CD4-positive, alpha-beta T cell treated with Interleukin-12 subunit alpha and Interleukin-12 subunit beta, for 1 hour (primary cell): Measurements from ENCODE around the gene ATP10D.

Source experiments
- DNase-seq: peaks from one replicate; pipeline ENCODE4 v3.0.0-alpha.2; 2020

The ATP10D gene

DNA sequence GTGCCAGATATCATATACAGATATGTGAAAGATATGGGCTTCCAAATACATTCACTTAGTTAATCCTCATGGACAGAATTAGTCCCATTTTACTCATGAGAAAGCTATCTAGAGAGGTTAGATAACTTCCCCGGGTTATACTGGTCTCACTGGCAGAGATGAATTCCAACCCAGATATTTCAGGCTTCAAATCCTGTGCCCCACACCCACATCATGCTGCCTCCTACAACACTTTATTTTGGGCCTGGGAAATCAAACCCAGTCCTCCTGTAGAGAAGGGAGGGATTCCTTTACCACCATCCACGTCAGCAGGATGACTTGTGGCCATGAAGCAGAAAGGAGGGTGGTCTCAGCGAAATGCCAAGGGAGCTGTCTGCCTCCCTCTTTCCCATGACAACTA lies 113.8 kb downstream of the ATP10D start:
- DNase-seq: no peak

- DNase-seq: no peak
These were observed 121.4 kb downstream of the ATP10D start for GRCh38 chr4:47606482-47606881.

DNA sequence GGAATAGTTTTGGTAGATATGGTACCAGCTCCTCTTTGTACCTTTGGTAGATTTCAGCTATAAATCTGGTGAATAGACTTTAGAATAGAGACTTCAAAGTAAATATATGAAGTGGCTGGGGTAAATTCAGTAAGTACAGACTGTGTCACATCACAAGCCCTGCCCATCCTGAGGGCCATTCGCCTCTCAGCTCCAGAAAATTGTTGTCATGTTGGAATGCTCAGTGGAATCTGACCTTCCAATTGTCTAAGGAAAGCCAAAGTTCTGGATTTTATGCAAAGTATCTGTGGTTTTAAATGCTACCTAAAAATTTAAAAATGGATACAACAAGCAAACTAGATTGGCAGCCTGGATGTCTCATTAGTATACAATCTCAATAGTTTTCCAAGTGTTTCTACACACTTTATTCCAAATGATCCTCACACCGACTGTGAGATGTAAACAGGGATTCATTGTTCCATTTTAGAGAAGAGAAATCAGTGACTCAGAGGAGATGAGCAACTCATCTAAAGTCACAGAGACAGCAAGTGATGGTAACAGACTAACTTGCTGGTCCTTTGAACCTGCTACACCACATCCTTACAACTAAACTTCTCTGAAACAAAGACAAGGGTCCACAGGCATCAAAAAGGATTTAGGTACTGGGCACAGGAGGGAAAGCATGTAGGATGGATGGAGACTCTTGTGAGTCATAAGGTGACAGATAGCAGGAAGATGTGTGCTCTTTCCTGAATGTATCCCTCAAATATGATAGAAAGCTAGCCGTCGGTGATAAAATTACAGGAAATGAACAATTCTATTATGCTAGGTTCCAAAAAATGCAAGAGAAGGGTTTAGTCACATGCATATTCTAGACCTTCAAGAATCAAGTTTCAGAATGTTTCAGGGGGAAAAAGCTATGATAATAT lies 127.3 kb downstream of the ATP10D start:
- no peak for DNase-seq

- DNase-seq: no peak
These were observed 130.3 kb downstream of the ATP10D start for GRCh38 chr4:47615385-47615784.

GRCh38 chr4:47617607-47618006 lies 132.5 kb downstream of the ATP10D start:
- DNase-seq: no peak

DNA sequence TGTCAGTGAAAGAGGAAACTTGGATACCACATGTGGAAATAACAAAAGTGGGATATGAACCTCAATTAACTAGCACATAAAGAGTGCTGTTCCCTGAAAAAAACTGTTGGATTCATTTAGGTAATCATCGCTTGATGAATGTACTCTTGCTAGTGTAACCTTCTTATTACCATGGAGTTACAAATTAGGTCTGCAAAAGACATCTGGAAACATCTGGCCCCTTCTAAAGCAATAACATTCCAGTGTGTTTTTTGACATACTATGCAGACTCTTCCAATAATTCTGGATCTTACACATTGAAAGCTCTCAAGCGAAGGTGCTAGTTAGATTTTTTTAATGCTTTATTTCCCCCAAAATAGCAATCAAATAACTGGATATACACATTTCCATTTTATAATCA lies 134.6 kb downstream of the ATP10D start:
- no peak for DNase-seq

GRCh38 chr4:47621181-47621580 lies 136.1 kb downstream of the ATP10D start:
- DNase-seq: no peak

DNA sequence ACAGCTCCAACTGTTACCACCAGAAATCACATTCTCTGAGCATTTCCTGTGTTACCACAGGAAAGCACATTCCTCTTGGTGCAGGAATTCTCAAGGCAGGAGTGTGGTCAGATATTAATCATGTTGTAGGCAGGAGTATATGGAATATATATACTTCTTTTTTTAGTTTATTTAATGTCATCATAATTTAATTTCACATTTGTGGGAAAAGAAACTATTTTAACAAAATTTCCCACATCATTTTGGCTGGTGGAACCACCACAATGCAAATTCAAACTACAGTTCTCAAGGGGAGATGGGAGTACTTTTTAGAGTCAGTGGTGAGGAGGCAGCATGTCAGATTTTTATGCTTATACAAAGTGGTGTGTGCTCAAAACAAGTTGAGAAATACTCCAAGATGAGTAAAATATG lies 139.0 kb downstream of the ATP10D start:
- no peak for DNase-seq

- DNase-seq: no peak
These were observed 146.1 kb downstream of the ATP10D start for GRCh38 chr4:47631161-47631560.

DNA sequence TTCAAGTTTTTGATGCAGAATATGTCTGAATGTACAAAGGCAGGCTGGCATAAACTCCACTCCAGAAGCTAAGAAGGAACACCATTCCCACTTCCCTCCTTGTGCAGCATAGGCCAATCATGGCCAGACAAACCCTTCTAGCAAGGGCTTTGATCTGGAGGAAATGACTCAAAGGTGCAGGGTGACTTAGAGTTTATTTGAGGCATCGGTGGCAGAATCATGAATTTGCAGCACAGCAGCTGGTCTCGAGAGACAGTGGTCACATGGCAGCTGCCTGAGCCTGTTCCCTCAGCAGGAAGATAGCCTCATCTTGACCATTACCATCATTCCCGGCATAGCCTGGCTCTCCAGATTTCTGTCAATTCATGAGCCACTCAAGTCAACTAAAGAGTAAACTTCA lies 154.5 kb downstream of the ATP10D start:
- no peak for DNase-seq

DNA sequence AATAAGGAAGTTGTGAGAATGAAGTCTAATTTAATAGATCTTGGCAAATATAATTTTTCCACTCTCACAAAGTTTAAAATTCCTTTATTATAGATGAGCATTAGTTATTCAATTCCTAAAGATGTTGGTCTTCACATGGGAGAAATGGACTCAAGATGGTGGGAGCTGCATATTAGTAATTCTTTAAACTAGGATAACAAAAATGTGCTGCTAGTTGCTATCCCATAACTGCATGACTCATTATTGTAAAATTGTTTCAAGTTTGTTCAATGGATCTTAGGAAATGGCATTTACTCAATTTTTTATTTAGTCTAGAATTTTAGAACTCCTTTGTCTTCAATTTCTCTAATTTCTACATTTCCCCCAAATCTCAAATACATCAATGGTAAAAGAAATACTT lies 155.8 kb downstream of the ATP10D start:
- DNase-seq: no peak

DNA sequence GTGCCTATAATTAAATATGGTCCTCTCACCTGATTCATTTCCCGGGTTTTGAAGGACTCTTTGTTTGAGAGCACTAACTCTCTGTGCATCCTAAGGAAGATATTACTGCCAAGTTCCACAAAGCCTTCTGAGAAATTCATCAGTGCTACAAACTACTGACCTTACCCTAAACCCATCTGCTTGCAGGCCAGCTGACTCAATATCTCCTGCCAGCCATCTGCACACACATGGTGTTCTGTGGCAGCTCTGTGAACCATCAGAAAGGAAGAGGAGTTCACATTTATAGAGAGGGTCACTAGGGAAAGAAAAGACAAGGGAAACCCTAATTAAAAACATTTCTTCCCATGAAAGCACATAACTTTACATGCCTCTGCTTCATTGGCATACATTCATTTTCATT lies 156.7 kb downstream of the ATP10D start:
- no peak for DNase-seq

GRCh38 chr4:47642191-47642830 lies 157.2 kb downstream of the ATP10D start:
- DNase-seq: no peak
